ENCODE results near the gene SEZ6.

- TF ChIP-seq CTCF (IDR thresholded peaks at IDR 0.05; ENCODE audit: low read depth, low read length) (no peak), EZH2phosphoT487 (IDR thresholded peaks at IDR 0.05; ENCODE audit: low read depth) (no peak)
Measured at GRCh38 chr17:28906706-28907438, 99.0 kb downstream of the SEZ6 start.

Data from OCI-LY3 (cell line).